ENCODE results near the gene ATP7B. TPM values are rescaled to one million over a fixed set of nuclear protein-coding genes. Genes with fewer than 3 reads are reported as not detected.
A peak's percentile ranks its signal among the peaks of the same experiment; 100 is the strongest.

Gene ATP7B
- total RNA-seq, 2 experiments from 2014 or later: 0.40 to 0.76 TPM

GRCh38 chr13:51923983-51924539 is 87.2 kb downstream of the ATP7B start:
- Histone ChIP-seq H3K4me1 (ENCODE audit: insufficient read depth, low read length, poor library complexity, severe bottlenecking) (peaks cover 21% of the 10 kb centered on the region), H3K4me3 (ENCODE audit: low read depth, low read length, poor library complexity, severe bottlenecking) (no peak overlapping the region), H3K27ac (ENCODE audit: low read depth, low read length, poor library complexity, severe bottlenecking) (no peak overlapping the region), H3K9me2 (ENCODE audit: insufficient read depth, low read length) (no peaks in the 10 kb centered on the region), H4K20me1 (ENCODE audit: insufficient read depth, low read length) (no peaks in the 10 kb centered on the region), H2AFZ (ENCODE audit: low read length) (no peak overlapping the region), H3K9me3 (ENCODE audit: low read length) (no peaks in the 10 kb centered on the region), H3K4me2 (ENCODE audit: low read length) (no peak overlapping the region), H3K36me3 (ENCODE audit: insufficient read depth, low read length) (no peaks in the 10 kb centered on the region), H3K79me2 (ENCODE audit: insufficient read depth, low read depth, low read length) (no peaks in the 10 kb centered on the region)
- no peak for DNase-seq (ENCODE audit: low spot score)
- BruUV-seq (replicated peaks): no TSS peak
- TF ChIP-seq EZH2phosphoT487 (IDR thresholded peaks at IDR 0.05; ENCODE audit: borderline replicate concordance, low read depth, low read length) (no peak), CTCF (conservative IDR thresholded peaks at IDR 0.05; ENCODE audit: low read length) (no peak)
- intact Hi-C loops (cut with micrococcal nuclease; ENCODE audit: unreplicated experiment): no loop called here
- ChIA-PET CTCF (ENCODE audit: unreplicated experiment) (no interaction called here), POLR2A (interaction anchor here (3.5 kb wide), 1 partner anchor 11 kb away, joined by 20 read pairs; no protein-coding TSS in a partner anchor)

GRCh38 chr13:51922771-51923480 is 88.3 kb downstream of the ATP7B start:
- H3K9me2 ChIP-seq (ENCODE audit: insufficient read depth, low read length): no peaks in the 10 kb centered on the region
- peaks cover 21% of the 10 kb centered on the region for H3K4me1 ChIP-seq (ENCODE audit: insufficient read depth, low read length, poor library complexity, severe bottlenecking)
- ChIA-PET CTCF (ENCODE audit: unreplicated experiment) (interaction anchor here (0.8 kb wide), 1 partner anchor 9 kb away, joined by 4 read pairs; no protein-coding TSS in a partner anchor), POLR2A (interaction anchor here (0.7 to 3.5 kb wide), 2 partner anchors 10 to 781 kb away, joined by 6 to 20 read pairs; no protein-coding TSS in a partner anchor)
- BruUV-seq (replicated peaks): no TSS peak
- H3K9me3 ChIP-seq (ENCODE audit: low read length): no peaks in the 10 kb centered on the region
- no peak overlapping the region for H3K4me3 ChIP-seq (ENCODE audit: low read depth, low read length, poor library complexity, severe bottlenecking)
- intact Hi-C loops (cut with micrococcal nuclease; ENCODE audit: unreplicated experiment): no loop called here
- H3K4me2 ChIP-seq (ENCODE audit: low read length): peak overlapping the region; percentile 34
- H3K27ac ChIP-seq (ENCODE audit: low read depth, low read length, poor library complexity, severe bottlenecking): no peak overlapping the region
- H2AFZ ChIP-seq (ENCODE audit: low read length): no peak overlapping the region
- H4K20me1 ChIP-seq (ENCODE audit: insufficient read depth, low read length): no peaks in the 10 kb centered on the region
- peak; percentile 16 for DNase-seq (ENCODE audit: low spot score)
- H3K79me2 ChIP-seq (ENCODE audit: insufficient read depth, low read depth, low read length): no peaks in the 10 kb centered on the region
- TF ChIP-seq EZH2phosphoT487 (IDR thresholded peaks at IDR 0.05; ENCODE audit: borderline replicate concordance, low read depth, low read length) (no peak), CTCF (conservative IDR thresholded peaks at IDR 0.05; ENCODE audit: low read length) (no peak)
- H3K36me3 ChIP-seq (ENCODE audit: insufficient read depth, low read length): no peaks in the 10 kb centered on the region
